Head of caudate nucleus (tissue), 42 donors: ENCODE data around the gene VWA3B.

Source experiments
- DNase-seq, 42 donors: peaks; one replicate each; pipeline versions ENCODE4 v3.0.0 to v3.0.0-alpha.2; 2020 to 2021; ENCODE audit warnings: mixed read lengths in 7 of 42
- intact Hi-C: fragments of 100-400 bp; cut with DNase I; formaldehyde crosslinking; loops from one replicate; pipeline ENCODE4 v1.15.0; 2022

VWA3B gene

DNA sequence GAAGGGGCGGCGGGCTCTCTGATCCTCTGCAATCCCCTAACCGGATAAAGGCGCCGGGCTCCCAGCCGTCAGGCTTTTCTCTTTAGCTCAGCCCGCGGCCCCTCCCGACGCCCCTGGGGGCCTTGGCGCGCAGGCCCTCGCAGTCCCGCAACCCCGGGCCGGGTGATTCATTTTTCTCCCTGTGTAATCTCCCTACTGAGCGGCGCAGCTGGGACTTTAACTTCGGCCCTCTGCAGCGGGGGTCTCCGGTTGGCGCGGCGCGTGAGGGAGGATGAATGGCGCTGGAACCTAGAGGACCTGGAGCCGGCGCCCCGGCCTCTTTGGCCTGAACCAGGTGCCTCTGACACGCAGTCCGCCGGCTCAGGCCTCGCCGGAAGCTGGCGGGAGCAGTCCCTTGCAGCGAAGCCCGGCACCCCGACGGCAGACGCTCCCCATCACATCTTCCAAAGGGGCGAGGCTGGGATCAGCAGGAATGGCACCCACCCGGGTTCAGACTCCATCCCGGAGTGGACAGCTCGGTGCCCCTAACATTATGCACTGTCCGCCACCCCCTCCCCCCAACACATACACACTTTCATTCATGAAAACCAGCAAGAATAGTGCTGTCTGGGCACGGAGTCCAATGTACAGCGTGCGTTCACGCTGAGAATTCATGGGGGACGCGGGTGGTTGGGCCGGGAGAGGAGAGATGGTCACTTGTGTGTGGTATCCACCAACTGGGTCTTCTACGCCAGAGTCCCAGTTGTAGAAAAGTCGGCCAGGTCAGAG, 260.5 kb downstream of the VWA3B start:
- intact Hi-C loops: no loop called here
- no peak for DNase-seq

DNA sequence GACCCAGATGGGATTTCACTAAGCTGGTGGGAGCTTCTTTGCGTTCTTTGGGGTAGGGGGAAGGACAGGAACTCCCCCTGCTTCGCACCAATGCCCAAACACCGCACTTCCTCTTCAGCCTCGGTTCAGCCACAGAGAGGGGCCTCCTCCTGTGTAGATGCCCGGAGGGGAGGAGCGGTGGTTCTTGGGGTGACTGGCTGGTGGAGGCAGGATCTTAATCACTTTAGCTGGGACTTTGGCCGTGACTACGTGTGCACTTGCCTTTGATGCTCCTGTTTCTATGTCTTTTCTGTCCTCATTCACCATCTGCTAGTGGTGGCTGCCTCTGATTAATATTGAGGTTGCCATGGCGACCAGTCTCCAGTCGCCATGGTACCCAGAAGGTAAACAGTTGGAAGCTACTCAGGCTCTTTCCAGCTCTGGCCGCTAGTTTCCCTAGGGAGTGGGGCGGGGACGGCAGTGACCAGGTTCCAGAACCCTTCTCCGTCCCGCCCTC, 261.1 kb downstream of the VWA3B start:
- peak in 10 of 42 donors; percentile 3 to 35 (median 15) for DNase-seq
- intact Hi-C loops: no loop called here

DNA sequence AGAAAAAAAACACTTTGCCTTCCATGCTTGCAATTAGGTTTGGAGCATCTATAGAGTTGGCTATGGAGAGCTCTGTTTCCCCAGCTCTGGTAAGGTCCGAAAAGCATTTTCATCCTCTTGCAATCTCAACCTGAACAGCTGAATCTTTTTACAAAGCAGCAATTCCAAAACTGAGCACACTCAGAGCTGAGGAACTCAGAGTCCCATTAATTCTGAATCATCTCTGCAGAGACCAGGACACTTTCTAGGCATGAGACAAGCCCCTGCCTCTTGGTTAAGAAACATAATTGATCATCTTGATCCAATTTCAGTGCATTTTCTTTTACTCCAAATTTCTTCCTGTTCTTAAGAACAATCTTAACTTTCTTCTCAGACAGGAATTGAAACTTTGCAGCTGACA, 263.4 kb downstream of the VWA3B start:
- DNase-seq: no peak
- intact Hi-C loops: no loop called here

DNA sequence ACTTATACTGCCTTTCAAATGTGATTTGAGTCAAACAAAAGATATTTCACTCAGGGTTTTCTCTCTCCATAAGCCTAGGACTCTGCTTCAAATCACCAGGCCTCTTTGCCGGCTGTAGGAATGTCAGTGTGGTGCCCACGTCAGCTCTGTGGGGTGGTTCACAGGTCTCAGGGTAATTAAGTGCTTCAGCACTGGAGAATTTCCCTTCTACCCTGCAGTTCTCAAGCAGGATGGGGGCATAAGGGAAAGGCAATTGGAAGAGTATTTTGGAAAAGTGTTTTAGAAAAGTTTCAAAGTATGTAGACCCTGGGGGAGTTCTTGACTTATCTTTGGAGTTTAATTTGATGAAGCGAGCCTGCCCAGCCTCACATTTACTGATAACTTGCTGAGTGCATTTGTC, 268.9 kb downstream of the VWA3B start:
- intact Hi-C loops: no loop called here
- DNase-seq: peak in 1 of 42 donors; percentile 14

DNA sequence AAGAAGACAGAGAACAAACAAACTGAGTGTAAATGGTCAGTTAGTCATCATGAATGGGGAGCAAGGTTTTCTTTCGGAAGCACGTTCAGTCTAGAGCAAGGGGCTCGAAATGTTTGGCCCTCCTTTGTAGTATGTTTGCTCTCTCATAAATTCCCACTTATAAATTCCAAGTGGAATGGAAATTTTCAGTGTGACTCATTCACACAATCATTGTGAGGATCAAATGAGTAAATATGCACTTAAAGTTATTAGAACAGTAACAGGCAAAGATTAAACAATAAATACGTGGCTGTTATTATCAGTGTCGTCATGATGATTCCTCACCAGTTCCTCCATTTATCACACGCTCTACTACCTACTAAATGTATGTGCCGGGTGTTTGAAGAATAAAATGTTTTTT, 269.8 kb downstream of the VWA3B start:
- no peak for DNase-seq
- intact Hi-C loops: no loop called here

DNA sequence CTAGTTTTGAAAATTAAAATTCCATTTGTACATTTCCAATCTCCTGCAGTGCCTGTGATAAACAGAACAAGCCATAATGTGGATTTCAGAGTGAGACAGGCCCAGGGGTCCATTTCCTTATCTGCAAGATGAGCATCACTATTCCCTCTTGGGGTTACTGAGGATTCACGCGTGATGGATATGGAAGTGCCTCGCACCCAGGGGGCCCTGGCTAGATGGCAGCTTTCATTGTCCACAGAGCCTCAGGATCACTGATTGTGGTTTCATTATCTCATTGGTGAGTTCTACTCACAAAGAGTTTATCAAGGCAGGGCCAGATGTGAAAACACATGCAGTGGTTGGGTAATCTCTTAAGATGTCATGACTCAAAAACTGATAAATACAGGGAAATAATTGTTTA, 270.9 kb downstream of the VWA3B start:
- intact Hi-C loops: no loop called here
- DNase-seq: peak in 1 of 42 donors; percentile 8

DNA sequence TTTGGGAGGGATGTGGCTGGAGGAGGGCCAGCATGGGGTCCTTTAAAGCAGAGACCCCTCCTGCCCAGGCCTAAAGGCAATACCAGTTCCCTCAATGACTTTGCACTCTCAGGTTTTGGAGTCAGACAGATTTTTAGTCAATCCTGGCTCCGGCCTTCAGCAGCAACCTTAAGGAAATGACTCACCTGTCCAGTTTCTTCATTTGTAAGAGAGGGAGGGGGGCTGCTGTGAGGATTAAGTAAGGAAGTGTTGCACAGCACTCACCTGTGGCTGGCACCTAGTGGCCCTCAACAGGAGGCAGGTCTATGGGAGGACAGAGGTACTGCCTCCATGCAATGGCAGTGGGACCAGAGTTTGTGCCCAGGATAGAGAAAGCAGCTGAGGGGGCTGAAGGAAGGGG, 273.0 kb downstream of the VWA3B start:
- no peak for DNase-seq
- intact Hi-C loops: no loop called here
